HepG2 (cell line): ENCODE results near the gene NRP1. TPM values are rescaled to one million over a fixed set of nuclear protein-coding genes. Genes with fewer than 3 reads are reported as not detected.

Experiments
- ATAC-seq: fragments of 200-7000 bp; cut with Tn5 transposase; 3 replicates; pipeline ENCODE4 v1.9.1; 2020; ENCODE audit warnings: mild to moderate bottlenecking, moderate library complexity
- BruUV-seq: library from RNA; stranded (reverse); fragments of 400-500 nt; replicated peaks from 2 replicates; lab custom pipeline; 2021; lab: Mats Ljungman, UMichigan
- CTCF ChIA-PET: fragments of 300-600 bp; formaldehyde crosslinking; extraction: SDS; loops from one replicate; lab custom pipeline; 2021; ENCODE audit warnings: low total read pairs, inconsistent platforms, low intra/inter-chr PET ratio; lab: Yijun Ruan, JAX
- POLR2A ChIA-PET: fragments of 350-600 bp; sonication (Branson Sonifier 250); formaldehyde crosslinking; loops from one replicate; lab custom pipeline; 2020; ENCODE audit warnings: antibody characterized with exemption, inconsistent platforms; lab: Yijun Ruan, JAX
- DNase-seq: peaks from one replicate; pipeline ENCODE4 v3.0.0-alpha.2; 2015; ENCODE audit warnings: low spot score
- FAIRE-seq: peaks from 3 replicates; lab custom pipeline; 2011; peaks lifted over from hg19 to GRCh38; lab: Jason Lieb, UNC
- H2AFZ ChIP-seq: one replicate; pipeline ENCODE4 v1.6.1; 2011; ENCODE audit warnings: low read length, inconsistent platforms
- H3K27ac ChIP-seq: fragments of 300-600 bp; 3 replicates; pipeline ENCODE4 v1.8.0; 2011; ENCODE audit warnings: mixed run types, mild to moderate bottlenecking, mixed read lengths, low read length, inconsistent platforms; ENCODE audit not compliant: insufficient read depth; ENCODE audit errors: extremely low read length
- H3K27me3 ChIP-seq, 2 experiments: fragments of 200-600 bp in 1 of 2; 2 replicates in 1 of 2; 3 replicates in 1 of 2; pipeline versions ENCODE4 v1.6.0 to v1.8.0; 2011; ENCODE audit warnings: low read length in 2 of 2, mild to moderate bottlenecking in 2 of 2, moderate library complexity in 2 of 2, inconsistent platforms in 1 of 2; ENCODE audit not compliant: insufficient read depth in 2 of 2, control insufficient read depth in 1 of 2
- H3K36me3 ChIP-seq, 2 experiments: fragments of 200-600 bp in 1 of 2; replicated peaks in 1 of 2; 2 replicates in 1 of 2; 3 replicates in 1 of 2; pipeline versions ENCODE4 v1.5.1 to v1.8.0; 2011; ENCODE audit warnings: low read length in 2 of 2, inconsistent platforms in 1 of 2; ENCODE audit not compliant: insufficient read depth in 2 of 2, control insufficient read depth in 1 of 2
- H3K4me1 ChIP-seq: 2 replicates; pipeline ENCODE4 v1.5.1; 2012; ENCODE audit warnings: low read length, inconsistent platforms; ENCODE audit not compliant: insufficient read depth
- H3K4me2 ChIP-seq: 2 replicates; pipeline ENCODE4 v1.6.0; 2011; ENCODE audit warnings: low read depth, low read length, inconsistent platforms
- H3K4me3 ChIP-seq, 3 experiments: fragments of 200-600 bp in 1 of 3; sonication (generic), shearing (Covaris generic) in 1 of 3; replicated peaks in 1 of 3; 2 replicates each; pipeline ENCODE4 v1.5.1; 2011 to 2016; ENCODE audit warnings: low read length in 3 of 3, inconsistent platforms in 2 of 3, low read depth in 2 of 3, mild to moderate bottlenecking in 2 of 3, control low read depth in 1 of 3, mixed read lengths in 1 of 3; ENCODE audit not compliant: insufficient read depth in 1 of 3
- H3K79me2 ChIP-seq: one replicate; pipeline ENCODE4 v1.6.1; 2011; ENCODE audit warnings: low read length, inconsistent platforms; ENCODE audit not compliant: insufficient read depth
- H3K9ac ChIP-seq: 2 replicates; pipeline ENCODE4 v1.6.0; 2011; ENCODE audit warnings: mild to moderate bottlenecking, low read depth, low read length, inconsistent platforms; ENCODE audit not compliant: insufficient read depth
- H3K9me3 ChIP-seq: 2 replicates; pipeline ENCODE4 v1.5.1; 2012; ENCODE audit warnings: mild to moderate bottlenecking, low read length
- H4K20me1 ChIP-seq: 2 replicates; pipeline ENCODE4 v1.6.0; 2011; ENCODE audit warnings: inconsistent platforms, mild to moderate bottlenecking, low read length, moderate library complexity; ENCODE audit not compliant: insufficient read depth
- KLF15 ChIP-seq: sonication (generic); formaldehyde crosslinking; IDR thresholded peaks from 2 replicates; pipeline ENCODE4 v1.8.1; 2023; ENCODE audit warnings: borderline replicate concordance, mild to moderate bottlenecking, inconsistent platforms, missing genetic modification reagents, mixed read lengths
- NCOA5 ChIP-seq: sonication (generic); formaldehyde crosslinking; IDR thresholded peaks from 2 replicates; pipeline ENCODE4 v1.4.0; 2020; ENCODE audit warnings: missing genetic modification reagents
- NRL ChIP-seq: sonication (generic); formaldehyde crosslinking; IDR thresholded peaks from 2 replicates; pipeline ENCODE4 v1.5.0; 2020; ENCODE audit warnings: missing genetic modification reagents, mild to moderate bottlenecking, moderate library complexity, borderline replicate concordance
- PRDM10 ChIP-seq: sonication (generic); formaldehyde crosslinking; IDR thresholded peaks from 2 replicates; pipeline ENCODE4 v1.4.0; 2020; ENCODE audit warnings: low read depth, missing genetic modification reagents
- SUZ12 ChIP-seq: fragments of 150-350 bp; IDR thresholded peaks from 2 replicates; pipeline ENCODE4 v1.6.1; 2014; ENCODE audit warnings: low read depth, low read length
- ZNF264 ChIP-seq: sonication (generic); formaldehyde crosslinking; IDR thresholded peaks from 2 replicates; pipeline ENCODE4 v1.4.0; 2020; ENCODE audit warnings: missing genetic modification reagents
- WGBS: methylation state at CpG from one replicate; pipeline ENCODE4 v1.1.6; 2017; ENCODE audit warnings: low lambda C conversion rate; 5-methylcytosine and 5-hydroxymethylcytosine counted together
- in situ Hi-C: cut with HindIII; loops from 2 replicates; pipeline ENCODE4 v1.10.0; 2017; ENCODE audit warnings: low pct_unique_long_range_greater_than_20kb; ENCODE audit not compliant: extremely low pct_ligation_motif_present
- intact Hi-C: fragments of 100-400 bp; cut with micrococcal nuclease; formaldehyde crosslinking; loops from one replicate; pipeline ENCODE4 v1.10.0; 2022; ENCODE audit not compliant: unreplicated experiment
- polyA plus RNA-seq, 8 experiments: library from polyadenylated mRNA; depleted of rRNA in 3 of 8; stranded (reverse) in 7 of 8; unstranded in 1 of 8; fragments of >200 nt; fragmentation: Illumina TruSeq in 4 of 8; extraction: Trizol in 4 of 8; gene quantifications; 2 replicates each; pipeline versions ENCODE4 v1.2.1 to v1.2.3, GENCODE V29; 2011 to 2016; ENCODE audit warnings: low read depth in 4 of 8, missing spikeins in 1 of 8, mixed read lengths in 1 of 8; ENCODE audit not compliant: insufficient read depth in 1 of 8
- total RNA-seq, 5 experiments: library from RNA; depleted of rRNA; stranded (reverse); fragments of >200 nt; fragmentation: Illumina TruSeq; extraction: Trizol; gene quantifications; 2 replicates each; pipeline ENCODE4 v1.2.3, GENCODE V29; 2016; ENCODE audit warnings: low read depth in 1 of 5
- TF ChIP-seq, protein P1 (sequence below): sonication (generic); formaldehyde crosslinking; IDR thresholded peaks from 2 replicates; pipeline ENCODE4 v1.4.0; 2020; ENCODE audit warnings: mild to moderate bottlenecking, missing genetic modification reagents

The NRP1 gene
- total and polyA plus RNA-seq, 2 of the 13 experiments (the other 11 are each of a cell fraction or from before 2014, with no cell fraction given) = 5.3 to 5.8 TPM

- TF ChIP-seq PRDM10 (CRISPR knock-in tag) = no peak
- TF ChIP-seq, protein P1, sequence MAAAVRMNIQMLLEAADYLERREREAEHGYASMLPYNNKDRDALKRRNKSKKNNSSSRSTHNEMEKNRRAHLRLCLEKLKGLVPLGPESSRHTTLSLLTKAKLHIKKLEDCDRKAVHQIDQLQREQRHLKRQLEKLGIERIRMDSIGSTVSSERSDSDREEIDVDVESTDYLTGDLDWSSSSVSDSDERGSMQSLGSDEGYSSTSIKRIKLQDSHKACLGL (CRISPR knock-in tag) = no peak
These were observed 132.5 kb downstream of the NRP1 start (continued) for GRCh38 chr10:33201971-33202370.

DNA sequence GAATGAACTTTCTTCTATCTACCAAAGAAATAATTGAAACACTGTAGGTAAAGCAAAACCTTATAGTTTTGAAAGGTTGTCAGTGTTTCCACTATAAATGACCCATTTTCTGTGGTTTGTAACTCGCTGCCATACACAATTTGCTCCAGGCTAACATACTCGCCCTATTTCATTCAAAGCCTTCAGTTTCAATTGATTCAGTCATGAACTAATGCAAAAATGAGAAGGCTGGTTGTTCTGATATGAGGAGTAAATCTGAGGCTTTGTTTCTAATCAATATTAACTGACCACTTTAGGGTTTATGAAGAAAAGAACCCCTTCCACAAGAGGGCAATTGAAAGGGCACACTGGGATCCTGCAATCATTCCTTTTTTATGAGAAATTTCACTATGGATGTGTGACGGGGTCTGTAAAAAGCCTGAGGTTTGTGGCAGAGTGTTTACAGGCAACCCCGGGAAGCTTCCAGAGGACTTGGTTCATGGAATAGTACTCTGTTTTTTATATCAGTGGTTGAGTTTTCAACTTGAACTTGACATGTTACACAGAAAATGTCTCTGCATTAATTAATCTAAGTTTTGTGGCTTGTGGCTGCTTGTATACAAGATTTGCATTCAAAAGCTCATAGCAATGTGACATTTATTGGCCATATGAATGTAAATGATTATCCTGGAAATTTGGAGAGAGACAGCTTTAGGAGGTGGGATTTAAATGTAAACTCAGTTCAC is 133.2 kb downstream of the NRP1 start:
- in situ Hi-C loops = no loop called here
- Histone ChIP-seq H3K9me3 (no peaks in the 10 kb centered on the region), H3K9ac (no peak overlapping the region), H3K4me2 (no peak overlapping the region), H3K27me3 (no peaks in the 10 kb centered on the region), H2AFZ (no peak overlapping the region), H3K4me1 (peaks cover 41% of the 10 kb centered on the region), H4K20me1 (no peaks in the 10 kb centered on the region), H3K4me3 (no peak overlapping the region), H3K79me2 (no peaks in the 10 kb centered on the region), H3K36me3 (peaks cover 0 to 2% of the 10 kb centered on the region in 2 experiments; a peak in 1 of 5 replicates), H3K27ac (no peak overlapping the region)
- DNase-seq (no peak), FAIRE-seq (no peak), ATAC-seq (no peak)
- intact Hi-C loops = no loop called here
- TF ChIP-seq KLF15 (CRISPR knock-in tag) (no peak), NRL (CRISPR knock-in tag) (no peak), SUZ12 (no peak), NCOA5 (no peak), ZNF264 (CRISPR knock-in tag) (no peak)
- no TSS peak for BruUV-seq
- CTCF ChIA-PET = no interaction called here
- 97% methylated on average over 4 of the region's 4 CpGs for WGBS
- POLR2A ChIA-PET = no interaction called here
